HCT116 (cell line): Measurements from ENCODE around the gene CYBA.

Experiments used
- POLR2A ChIP-seq: IDR thresholded peaks from 2 replicates; pipeline ENCODE4 v1.7.0; 2011; ENCODE audit warnings: borderline replicate concordance; ENCODE audit not compliant: insufficient read depth, insufficient read length; ENCODE audit errors: extremely low read depth
- TF ChIP-seq, protein P1 (sequence below): IDR thresholded peaks from 2 replicates; pipeline ENCODE4 v1.6.1; 2012
- TF ChIP-seq, protein P2 (sequence below): IDR thresholded peaks from 2 replicates; pipeline ENCODE4 v1.6.1; 2011; ENCODE audit warnings: mild to moderate bottlenecking, low read length, moderate library complexity; ENCODE audit not compliant: insufficient replicate concordance; ENCODE audit errors: extremely low read depth
- TF ChIP-seq, protein P3 (sequence below), 3 experiments: fragments of 200-600 bp in 1 of 3; sonication (generic) in 1 of 3; IDR thresholded peaks in 2 of 3; conservative IDR thresholded peaks in 1 of 3; 2 replicates each; pipeline ENCODE4 v1.5.1; 2012 to 2017; ENCODE audit warnings: low read depth in 2 of 3, low read length in 2 of 3, antibody characterized with exemption in 1 of 3, borderline replicate concordance in 1 of 3, control low read depth in 1 of 3, mild to moderate bottlenecking in 1 of 3, mixed read lengths in 1 of 3, mixed run types in 1 of 3, moderate library complexity in 1 of 3; ENCODE audit not compliant: insufficient read depth in 1 of 3

DNA sequence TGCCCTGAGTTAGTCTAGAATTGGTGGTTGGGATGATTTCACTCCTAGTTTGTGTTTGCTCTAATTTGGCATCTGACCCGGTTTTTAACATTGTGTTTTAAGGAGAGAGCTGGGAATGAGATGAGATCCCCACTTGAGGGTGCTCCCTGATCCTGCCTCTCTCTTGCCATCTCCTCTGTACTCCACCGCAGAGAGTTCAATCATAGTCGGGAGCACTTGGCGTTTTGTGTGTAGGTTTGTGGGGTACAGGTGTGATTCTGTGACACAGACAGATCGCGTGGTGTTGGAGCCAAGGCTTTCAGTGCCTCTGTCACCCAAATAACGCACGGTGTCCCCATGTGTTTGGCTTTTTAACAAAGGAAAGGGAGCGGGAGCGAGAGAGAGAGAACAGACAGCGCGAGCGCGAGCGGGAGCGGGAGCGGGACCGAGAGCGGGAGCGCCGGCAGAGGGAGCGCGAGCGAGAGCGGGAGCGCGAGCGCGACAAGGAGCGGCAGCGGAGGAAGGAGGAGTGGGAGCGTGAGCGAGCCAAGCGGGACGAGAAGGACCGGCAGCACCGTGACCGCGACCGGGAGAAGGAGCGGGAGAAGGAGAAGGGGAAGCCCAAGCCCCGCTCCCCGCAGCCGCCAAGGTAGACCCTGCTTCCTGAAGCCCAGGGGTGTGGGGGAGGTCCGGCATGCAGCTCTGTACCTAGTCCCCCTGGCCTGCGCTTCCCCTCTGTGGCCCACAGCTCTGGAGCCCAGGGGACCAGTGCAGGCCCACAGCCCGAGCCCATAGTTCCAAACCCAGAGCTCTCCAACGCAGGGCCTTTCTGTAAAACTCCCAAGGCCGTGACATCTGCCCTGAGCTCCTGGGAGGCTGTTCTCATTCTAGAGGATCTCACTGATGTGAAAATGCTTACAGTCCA, 39.7 kb downstream of the CYBA start:
- TF ChIP-seq, protein P1, sequence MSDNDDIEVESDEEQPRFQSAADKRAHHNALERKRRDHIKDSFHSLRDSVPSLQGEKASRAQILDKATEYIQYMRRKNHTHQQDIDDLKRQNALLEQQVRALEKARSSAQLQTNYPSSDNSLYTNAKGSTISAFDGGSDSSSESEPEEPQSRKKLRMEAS, result no peak
- TF ChIP-seq, protein P2, sequence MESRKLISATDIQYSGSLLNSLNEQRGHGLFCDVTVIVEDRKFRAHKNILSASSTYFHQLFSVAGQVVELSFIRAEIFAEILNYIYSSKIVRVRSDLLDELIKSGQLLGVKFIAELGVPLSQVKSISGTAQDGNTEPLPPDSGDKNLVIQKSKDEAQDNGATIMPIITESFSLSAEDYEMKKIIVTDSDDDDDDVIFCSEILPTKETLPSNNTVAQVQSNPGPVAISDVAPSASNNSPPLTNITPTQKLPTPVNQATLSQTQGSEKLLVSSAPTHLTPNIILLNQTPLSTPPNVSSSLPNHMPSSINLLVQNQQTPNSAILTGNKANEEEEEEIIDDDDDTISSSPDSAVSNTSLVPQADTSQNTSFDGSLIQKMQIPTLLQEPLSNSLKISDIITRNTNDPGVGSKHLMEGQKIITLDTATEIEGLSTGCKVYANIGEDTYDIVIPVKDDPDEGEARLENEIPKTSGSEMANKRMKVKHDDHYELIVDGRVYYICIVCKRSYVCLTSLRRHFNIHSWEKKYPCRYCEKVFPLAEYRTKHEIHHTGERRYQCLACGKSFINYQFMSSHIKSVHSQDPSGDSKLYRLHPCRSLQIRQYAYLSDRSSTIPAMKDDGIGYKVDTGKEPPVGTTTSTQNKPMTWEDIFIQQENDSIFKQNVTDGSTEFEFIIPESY, result no peak
- TF ChIP-seq POLR2A, result no peak
- TF ChIP-seq, protein P3, sequence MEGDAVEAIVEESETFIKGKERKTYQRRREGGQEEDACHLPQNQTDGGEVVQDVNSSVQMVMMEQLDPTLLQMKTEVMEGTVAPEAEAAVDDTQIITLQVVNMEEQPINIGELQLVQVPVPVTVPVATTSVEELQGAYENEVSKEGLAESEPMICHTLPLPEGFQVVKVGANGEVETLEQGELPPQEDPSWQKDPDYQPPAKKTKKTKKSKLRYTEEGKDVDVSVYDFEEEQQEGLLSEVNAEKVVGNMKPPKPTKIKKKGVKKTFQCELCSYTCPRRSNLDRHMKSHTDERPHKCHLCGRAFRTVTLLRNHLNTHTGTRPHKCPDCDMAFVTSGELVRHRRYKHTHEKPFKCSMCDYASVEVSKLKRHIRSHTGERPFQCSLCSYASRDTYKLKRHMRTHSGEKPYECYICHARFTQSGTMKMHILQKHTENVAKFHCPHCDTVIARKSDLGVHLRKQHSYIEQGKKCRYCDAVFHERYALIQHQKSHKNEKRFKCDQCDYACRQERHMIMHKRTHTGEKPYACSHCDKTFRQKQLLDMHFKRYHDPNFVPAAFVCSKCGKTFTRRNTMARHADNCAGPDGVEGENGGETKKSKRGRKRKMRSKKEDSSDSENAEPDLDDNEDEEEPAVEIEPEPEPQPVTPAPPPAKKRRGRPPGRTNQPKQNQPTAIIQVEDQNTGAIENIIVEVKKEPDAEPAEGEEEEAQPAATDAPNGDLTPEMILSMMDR (IDR thresholded peaks at IDR 0.05 in 2 of 3, conservative IDR thresholded peaks at IDR 0.05 in 1 of 3; ENCODE audit: borderline replicate concordance in 1 of 3, insufficient read depth in 1 of 3, low read depth in 2 of 3, low read length in 2 of 3), result no peak
